WTC11 (cell line): Measurements from ENCODE around the gene PDIK1L. TPM values are rescaled to one million over a fixed set of nuclear protein-coding genes. Genes with fewer than 3 reads are reported as not detected.

Experiments used
- ATAC-seq: fragments of 200-7000 bp; cut with Tn5 transposase; 2 replicates; pipeline ENCODE4 v1.10.0; 2021; ENCODE audit warnings: mild to moderate bottlenecking, moderate library complexity
- CTCF ChIA-PET: fragments of 300-600 bp; sonication (Branson Sonifier 250); formaldehyde crosslinking; loops from one replicate; lab custom pipeline; 2021; ENCODE audit warnings: antibody characterized with exemption; lab: Charles Lee
- POLR2A ChIA-PET: fragments of 350-600 bp; sonication (Branson Sonifier 250); formaldehyde crosslinking; loops from one replicate; lab custom pipeline; 2021; ENCODE audit warnings: antibody characterized with exemption; lab: Charles Lee
- DNase-seq: peaks from one replicate; pipeline ENCODE4 v3.0.0; 2021; ENCODE audit warnings: low spot score
- H3K27ac Mint-ChIP-seq: 2 replicates; pipeline ENCODE4 v1.8.0; 2021; ENCODE audit warnings: mixed read lengths
- H3K27me3 Mint-ChIP-seq: 2 replicates; pipeline ENCODE4 v1.8.0; 2021; ENCODE audit warnings: low read depth, mild to moderate bottlenecking, moderate library complexity, mixed read lengths
- H3K36me3 Mint-ChIP-seq: 2 replicates; pipeline ENCODE4 v1.8.0; 2021; ENCODE audit warnings: mixed read lengths
- H3K4me1 Mint-ChIP-seq: 2 replicates; pipeline ENCODE4 v1.8.0; 2022; ENCODE audit warnings: mixed read lengths
- H3K4me3 Mint-ChIP-seq: 2 replicates; pipeline ENCODE4 v1.8.0; 2021; ENCODE audit warnings: mild to moderate bottlenecking, moderate library complexity, mixed read lengths
- H3K9me3 Mint-ChIP-seq: 2 replicates; pipeline ENCODE4 v1.8.0; 2021; ENCODE audit warnings: mixed read lengths
- ARID4B ChIP-seq: sonication (generic); formaldehyde crosslinking; IDR thresholded peaks from 2 replicates; pipeline ENCODE4 v1.8.0; 2023; ENCODE audit warnings: missing genetic modification reagents, mild to moderate bottlenecking, borderline replicate concordance
- ATF6 ChIP-seq: sonication (generic); formaldehyde crosslinking; IDR thresholded peaks from 2 replicates; pipeline ENCODE4 v1.8.1; 2023; ENCODE audit warnings: mild to moderate bottlenecking, missing genetic modification reagents
- CREM ChIP-seq: sonication (generic); formaldehyde crosslinking; IDR thresholded peaks from 2 replicates; pipeline ENCODE4 v1.8.1; 2022; ENCODE audit warnings: mild to moderate bottlenecking, missing genetic modification reagents, moderate library complexity
- ELF4 ChIP-seq: sonication (generic); formaldehyde crosslinking; IDR thresholded peaks from 2 replicates; pipeline ENCODE4 v1.8.1; 2022; ENCODE audit warnings: low read depth, mild to moderate bottlenecking, moderate library complexity, missing genetic modification reagents
- ETV6 ChIP-seq: sonication (generic); formaldehyde crosslinking; IDR thresholded peaks from 2 replicates; pipeline ENCODE4 v1.8.1; 2022; ENCODE audit warnings: mild to moderate bottlenecking, missing genetic modification reagents
- FOXJ3 ChIP-seq: sonication (generic); formaldehyde crosslinking; IDR thresholded peaks from 2 replicates; pipeline ENCODE4 v1.9.0; 2021; ENCODE audit warnings: missing genetic modification reagents, mild to moderate bottlenecking, borderline replicate concordance
- KAT7 ChIP-seq: sonication (generic); formaldehyde crosslinking; IDR thresholded peaks from 2 replicates; pipeline ENCODE4 v1.8.1; 2023; ENCODE audit warnings: missing genetic modification reagents, mild to moderate bottlenecking, borderline replicate concordance
- NFE2L1 ChIP-seq: sonication (generic); formaldehyde crosslinking; IDR thresholded peaks from 2 replicates; pipeline ENCODE4 v1.8.1; 2023; ENCODE audit warnings: missing genetic modification reagents
- NR2C2 ChIP-seq: sonication (generic); formaldehyde crosslinking; IDR thresholded peaks from 2 replicates; pipeline ENCODE4 v1.8.0; 2022; ENCODE audit warnings: mild to moderate bottlenecking, missing genetic modification reagents
- OVOL2 ChIP-seq: fragments of 250-450 bp; sonication (Bioruptor Pico); IDR thresholded peaks from 2 replicates; pipeline ENCODE4 v1.9.0; 2021; ENCODE audit warnings: mild to moderate bottlenecking, borderline replicate concordance
- TEAD1 ChIP-seq: sonication (generic); formaldehyde crosslinking; IDR thresholded peaks from 2 replicates; pipeline ENCODE4 v1.8.0; 2022; ENCODE audit warnings: mild to moderate bottlenecking, missing genetic modification reagents
- ZNF138 ChIP-seq: sonication (generic); formaldehyde crosslinking; conservative IDR thresholded peaks from 2 replicates; pipeline ENCODE4 v1.8.1; 2022; ENCODE audit warnings: mild to moderate bottlenecking, moderate library complexity, missing genetic modification reagents
- ZNF423 ChIP-seq: fragments of 250-450 bp; sonication (Bioruptor Pico); IDR thresholded peaks from 2 replicates; pipeline ENCODE4 v2.1.2; 2022; ENCODE audit warnings: mild to moderate bottlenecking, moderate library complexity
- total RNA-seq: library from RNA; stranded (reverse); gene quantifications from 3 replicates; pipeline ENCODE4 v1.2.3, GENCODE V29; 2021
- TF ChIP-seq, protein P1 (sequence below): fragments of 200-600 bp; IDR thresholded peaks from 2 replicates; pipeline ENCODE4 v1.8.0; 2022; ENCODE audit warnings: antibody characterized with exemption
- TF ChIP-seq, protein P2 (sequence below): sonication (generic); formaldehyde crosslinking; IDR thresholded peaks from 2 replicates; pipeline ENCODE4 v1.8.1; 2022; ENCODE audit warnings: mild to moderate bottlenecking, missing genetic modification reagents, moderate library complexity, borderline replicate concordance
- TF ChIP-seq, protein P3 (sequence below): sonication (generic); formaldehyde crosslinking; IDR thresholded peaks from 2 replicates; pipeline ENCODE4 v1.8.1; 2023; ENCODE audit warnings: mild to moderate bottlenecking, missing genetic modification reagents, moderate library complexity
- TF ChIP-seq, protein P4 (sequence below): sonication (generic); formaldehyde crosslinking; IDR thresholded peaks from 2 replicates; pipeline ENCODE4 v1.8.1; 2023; ENCODE audit warnings: mild to moderate bottlenecking, missing genetic modification reagents, moderate library complexity

The PDIK1L gene
- total RNA-seq, 1 experiment from 2014 or later, result 5.5 TPM

- TF ChIP-seq ELF4 (CRISPR knock-in tag) (no peak), NR2C2 (CRISPR knock-in tag) (no peak), FOXJ3 (no peak), ETV6 (no peak), CREM (CRISPR knock-in tag) (no peak), ATF6 (CRISPR knock-in tag) (no peak), KAT7 (CRISPR knock-in tag) (no peak), NFE2L1 (no peak), OVOL2 (CRISPR knock-in tag) (no peak), ARID4B (CRISPR knock-in tag) (no peak), TEAD1 (CRISPR knock-in tag) (no peak), ZNF138 (CRISPR knock-in tag) (no peak), ZNF423 (no peak)
- TF ChIP-seq, protein P1, sequence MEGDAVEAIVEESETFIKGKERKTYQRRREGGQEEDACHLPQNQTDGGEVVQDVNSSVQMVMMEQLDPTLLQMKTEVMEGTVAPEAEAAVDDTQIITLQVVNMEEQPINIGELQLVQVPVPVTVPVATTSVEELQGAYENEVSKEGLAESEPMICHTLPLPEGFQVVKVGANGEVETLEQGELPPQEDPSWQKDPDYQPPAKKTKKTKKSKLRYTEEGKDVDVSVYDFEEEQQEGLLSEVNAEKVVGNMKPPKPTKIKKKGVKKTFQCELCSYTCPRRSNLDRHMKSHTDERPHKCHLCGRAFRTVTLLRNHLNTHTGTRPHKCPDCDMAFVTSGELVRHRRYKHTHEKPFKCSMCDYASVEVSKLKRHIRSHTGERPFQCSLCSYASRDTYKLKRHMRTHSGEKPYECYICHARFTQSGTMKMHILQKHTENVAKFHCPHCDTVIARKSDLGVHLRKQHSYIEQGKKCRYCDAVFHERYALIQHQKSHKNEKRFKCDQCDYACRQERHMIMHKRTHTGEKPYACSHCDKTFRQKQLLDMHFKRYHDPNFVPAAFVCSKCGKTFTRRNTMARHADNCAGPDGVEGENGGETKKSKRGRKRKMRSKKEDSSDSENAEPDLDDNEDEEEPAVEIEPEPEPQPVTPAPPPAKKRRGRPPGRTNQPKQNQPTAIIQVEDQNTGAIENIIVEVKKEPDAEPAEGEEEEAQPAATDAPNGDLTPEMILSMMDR, result no peak
- TF ChIP-seq, protein P2, sequence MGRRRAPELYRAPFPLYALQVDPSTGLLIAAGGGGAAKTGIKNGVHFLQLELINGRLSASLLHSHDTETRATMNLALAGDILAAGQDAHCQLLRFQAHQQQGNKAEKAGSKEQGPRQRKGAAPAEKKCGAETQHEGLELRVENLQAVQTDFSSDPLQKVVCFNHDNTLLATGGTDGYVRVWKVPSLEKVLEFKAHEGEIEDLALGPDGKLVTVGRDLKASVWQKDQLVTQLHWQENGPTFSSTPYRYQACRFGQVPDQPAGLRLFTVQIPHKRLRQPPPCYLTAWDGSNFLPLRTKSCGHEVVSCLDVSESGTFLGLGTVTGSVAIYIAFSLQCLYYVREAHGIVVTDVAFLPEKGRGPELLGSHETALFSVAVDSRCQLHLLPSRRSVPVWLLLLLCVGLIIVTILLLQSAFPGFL, result no peak
- TF ChIP-seq, protein P3, sequence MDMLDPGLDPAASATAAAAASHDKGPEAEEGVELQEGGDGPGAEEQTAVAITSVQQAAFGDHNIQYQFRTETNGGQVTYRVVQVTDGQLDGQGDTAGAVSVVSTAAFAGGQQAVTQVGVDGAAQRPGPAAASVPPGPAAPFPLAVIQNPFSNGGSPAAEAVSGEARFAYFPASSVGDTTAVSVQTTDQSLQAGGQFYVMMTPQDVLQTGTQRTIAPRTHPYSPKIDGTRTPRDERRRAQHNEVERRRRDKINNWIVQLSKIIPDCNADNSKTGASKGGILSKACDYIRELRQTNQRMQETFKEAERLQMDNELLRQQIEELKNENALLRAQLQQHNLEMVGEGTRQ, result no peak
- TF ChIP-seq, protein P4, sequence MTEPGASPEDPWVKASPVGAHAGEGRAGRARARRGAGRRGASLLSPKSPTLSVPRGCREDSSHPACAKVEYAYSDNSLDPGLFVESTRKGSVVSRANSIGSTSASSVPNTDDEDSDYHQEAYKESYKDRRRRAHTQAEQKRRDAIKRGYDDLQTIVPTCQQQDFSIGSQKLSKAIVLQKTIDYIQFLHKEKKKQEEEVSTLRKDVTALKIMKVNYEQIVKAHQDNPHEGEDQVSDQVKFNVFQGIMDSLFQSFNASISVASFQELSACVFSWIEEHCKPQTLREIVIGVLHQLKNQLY (CRISPR knock-in tag), result no peak
- Mint-ChIP-seq H3K9me3 (peaks cover 1% of the 10 kb centered on the region; the same call in 1 of the 2 replicates), H3K4me1 (peaks cover 12% of the 10 kb centered on the region), H3K36me3 (no peaks in the 10 kb centered on the region), H3K27me3 (no peaks in the 10 kb centered on the region), H3K27ac (no peak overlapping the region), H3K4me3 (no peak overlapping the region)
- ATAC-seq (no peak), DNase-seq (no peak)
- POLR2A ChIA-PET, result no interaction called here
- CTCF ChIA-PET, result interaction anchor here (0.8 to 2.1 kb wide), 3 partner anchors 10 to 48 kb away, joined by 3 to 9 read pairs (median 4); partner anchors contain the start of gene CNKSR1
These were observed 18.2 kb downstream of the PDIK1L start for GRCh38 chr1:26129778-26130177.
